OCI-LY7 (cell line): ENCODE data around the gene TGIF2.

Source experiments
- CTCF ChIP-seq: fragments of 200-600 bp; sonication (generic); conservative IDR thresholded peaks from 2 replicates; pipeline ENCODE4 v1.5.1; 2014; ENCODE audit warnings: mild to moderate bottlenecking, antibody characterized with exemption, low read length, moderate library complexity, mixed read lengths
- EZH2phosphoT487 ChIP-seq: fragments of 200-600 bp; sonication (generic); IDR thresholded peaks from 2 replicates; pipeline ENCODE4 v1.6.1; 2018; ENCODE audit warnings: low read depth, borderline replicate concordance, mild to moderate bottlenecking, mixed run types, antibody characterized with exemption, low read length, moderate library complexity, mixed read lengths

DNA sequence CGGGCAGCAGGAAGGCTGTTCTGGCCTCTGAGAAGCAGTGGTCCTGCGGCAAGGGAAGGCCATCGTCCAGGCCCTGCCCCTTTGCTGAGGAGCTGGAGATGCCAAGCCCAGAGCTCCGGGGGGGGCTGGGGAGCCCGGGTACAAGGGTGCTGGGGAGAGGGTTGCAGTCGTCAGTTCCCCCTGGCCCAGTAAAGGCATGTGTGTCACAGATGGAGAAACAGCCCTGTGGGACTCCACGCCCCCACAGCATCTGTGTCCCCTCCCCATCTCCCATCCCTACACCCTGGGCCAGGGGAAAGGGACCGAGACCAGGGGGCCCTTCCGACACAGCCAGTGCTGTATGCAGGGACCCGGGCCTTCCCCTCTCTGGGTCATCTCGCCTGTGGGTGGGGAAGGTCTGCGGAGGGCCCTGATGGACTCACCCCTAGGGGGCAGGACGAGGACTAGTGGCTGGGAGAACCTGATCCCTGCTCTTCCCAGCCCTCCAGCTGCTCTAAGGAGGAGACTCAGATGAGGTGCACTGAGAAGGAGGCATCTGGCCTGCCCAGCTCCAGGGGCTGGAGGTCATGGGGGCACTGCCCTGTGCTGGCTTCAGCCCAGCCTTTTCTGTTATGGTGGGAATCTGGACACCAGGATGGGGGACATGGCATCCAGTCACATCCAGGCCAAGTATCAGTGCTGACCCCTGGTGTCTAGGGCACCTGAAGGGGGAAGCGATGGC lies 31.5 kb upstream of the TGIF2 start:
- TF ChIP-seq CTCF = peak; percentile 50
- no peak for TF ChIP-seq EZH2phosphoT487
